Keratinocyte (primary cell): ENCODE results near the gene WNT3. TPM values are rescaled to one million over a fixed set of nuclear protein-coding genes. Genes with fewer than 3 reads are reported as not detected.

ENCODE experiments used
- DNase-seq: peaks from one replicate; pipeline ENCODE4 v3.0.0-alpha.2; 2011; ENCODE audit warnings: low read depth, missing footprints, low spot score
- FAIRE-seq: peaks from 2 replicates; lab custom pipeline; 2011; peaks lifted over from hg19 to GRCh38; lab: Jason Lieb, UNC
- H2AFZ ChIP-seq: 2 replicates; pipeline ENCODE4 v1.6.0; 2012; ENCODE audit warnings: low read length, control low read depth, inconsistent platforms; ENCODE audit not compliant: control insufficient read depth
- H3K27ac ChIP-seq: 2 replicates; pipeline ENCODE4 v1.5.1; 2011; ENCODE audit warnings: low read length; ENCODE audit not compliant: control insufficient read depth, insufficient read depth
- H3K27me3 ChIP-seq: 3 replicates; pipeline ENCODE4 v1.6.0; 2011; ENCODE audit warnings: low read length; ENCODE audit not compliant: control insufficient read depth, insufficient read depth; ENCODE audit errors: extremely low read depth
- H3K36me3 ChIP-seq, 2 experiments: 2 replicates in 1 of 2; 3 replicates in 1 of 2; pipeline ENCODE4 v1.5.1; 2011; ENCODE audit warnings: low read length in 2 of 2, mild to moderate bottlenecking in 1 of 2; ENCODE audit not compliant: control insufficient read depth in 2 of 2, insufficient read depth in 2 of 2; ENCODE audit errors: extremely low read depth in 1 of 2
- H3K4me1 ChIP-seq: 3 replicates; pipeline ENCODE4 v1.5.1; 2011; ENCODE audit warnings: low read length; ENCODE audit not compliant: control insufficient read depth, insufficient read depth; ENCODE audit errors: extremely low read depth
- H3K4me2 ChIP-seq: 3 replicates; pipeline ENCODE4 v1.6.0; 2011; ENCODE audit warnings: low read depth, low read length; ENCODE audit not compliant: control insufficient read depth, insufficient read depth; ENCODE audit errors: extremely low read depth
- H3K4me3 ChIP-seq, 3 experiments: fragments of 200-600 bp in 1 of 3; sonication (generic) in 1 of 3; 2 replicates in 2 of 3; 3 replicates in 1 of 3; pipeline ENCODE4 v1.5.1; 2011 to 2016; ENCODE audit warnings: low read length in 3 of 3, mild to moderate bottlenecking in 3 of 3, control low read depth in 2 of 3, inconsistent platforms in 1 of 3, low read depth in 1 of 3, mixed read lengths in 1 of 3, mixed run types in 1 of 3, moderate library complexity in 1 of 3; ENCODE audit not compliant: control insufficient read depth in 2 of 3, insufficient read depth in 2 of 3; ENCODE audit errors: extremely low read depth in 1 of 3
- H3K79me2 ChIP-seq: 2 replicates; pipeline ENCODE4 v1.6.0; 2012; ENCODE audit warnings: low read length; ENCODE audit not compliant: control insufficient read depth, insufficient read depth
- H3K9ac ChIP-seq: 3 replicates; pipeline ENCODE4 v1.6.0; 2011; ENCODE audit warnings: low read length; ENCODE audit not compliant: control insufficient read depth, insufficient read depth; ENCODE audit errors: extremely low read depth
- H3K9me1 ChIP-seq: 3 replicates; pipeline ENCODE4 v1.6.0; 2011; ENCODE audit warnings: low read length; ENCODE audit not compliant: control insufficient read depth, insufficient read depth; ENCODE audit errors: extremely low read depth
- H3K9me3 ChIP-seq: 2 replicates; pipeline ENCODE4 v1.5.1; 2012; ENCODE audit warnings: low read depth, low read length; ENCODE audit not compliant: control insufficient read depth
- H4K20me1 ChIP-seq: 3 replicates; pipeline ENCODE4 v1.6.0; 2011; ENCODE audit warnings: low read length; ENCODE audit not compliant: control insufficient read depth, insufficient read depth; ENCODE audit errors: extremely low read depth
- CTCF ChIP-seq, 3 experiments: IDR thresholded peaks in 1 of 3; conservative IDR thresholded peaks in 1 of 3; optimal IDR thresholded peaks in 1 of 3; 2 replicates in 2 of 3; 3 replicates in 1 of 3; pipeline versions ENCODE3 to v1.5.1; 2011; ENCODE audit warnings: low read length in 3 of 3, mild to moderate bottlenecking in 3 of 3, moderate library complexity in 2 of 3, control low read depth in 1 of 3, inconsistent platforms in 1 of 3; ENCODE audit not compliant: insufficient read depth in 2 of 3; ENCODE audit errors: extremely low read depth in 1 of 3
- EZH2 ChIP-seq: IDR thresholded peaks from one replicate; pipeline ENCODE4 v1.6.1; 2012; ENCODE audit warnings: inconsistent platforms, mild to moderate bottlenecking, low read length, moderate library complexity
- dilution Hi-C: fragments of 300-500 bp; cut with MboI; formaldehyde crosslinking; loops from one replicate; pipeline ENCODE4 v1.7.0; 2020; ENCODE audit warnings: low sequenced_read_pairs; ENCODE audit not compliant: extremely low pct_ligation_motif_present
- polyA plus RNA-seq, 5 experiments: library from polyadenylated mRNA; depleted of rRNA in 3 of 5; stranded (reverse) in 3 of 5; stranded (forward) in 1 of 5; unstranded in 1 of 5; fragments of >200 nt; gene quantifications; 1 replicate in 1 of 5; 2 replicates in 3 of 5; 3 replicates in 1 of 5; pipeline versions ENCODE4 v1.2.1 to v1.2.3, GENCODE V29; 2011 to 2012; ENCODE audit warnings: missing spikeins in 2 of 5, low read depth in 1 of 5, low replicate concordance in 1 of 5

Gene WNT3
- polyA plus RNA-seq, 1 donor (not counting 4 experiments of a cell fraction or from before 2014, with no cell fraction given) = 1.9 TPM

- H3K9me1 ChIP-seq = no peaks in the 10 kb centered on the region
- H4K20me1 ChIP-seq = no peaks in the 10 kb centered on the region
- H3K9ac ChIP-seq = no peak overlapping the region
- no peak overlapping the region for H3K4me3 ChIP-seq
- no peaks in the 10 kb centered on the region for H3K9me3 ChIP-seq
- no peak for FAIRE-seq
- H3K27me3 ChIP-seq = peaks cover 1% of the 10 kb centered on the region
- no peaks in the 10 kb centered on the region for H3K36me3 ChIP-seq
- no peak for TF ChIP-seq EZH2
- no peak for TF ChIP-seq CTCF (optimal IDR thresholded peaks at IDR 0.05 in 1 of 3, IDR thresholded peaks at IDR 0.05 in 1 of 3, conservative IDR thresholded peaks at IDR 0.05 in 1 of 3; ENCODE audit: extremely low read depth in 1 of 3, insufficient read depth in 2 of 3, low read length in 3 of 3)
- dilution Hi-C loops = no loop called here
- H3K4me2 ChIP-seq = no peak overlapping the region
- H3K4me1 ChIP-seq = peaks cover 18% of the 10 kb centered on the region
- no peaks in the 10 kb centered on the region for H3K79me2 ChIP-seq
- H3K27ac ChIP-seq = no peak overlapping the region
- no peak for DNase-seq
- H2AFZ ChIP-seq = no peak overlapping the region
These were observed 45.3 kb downstream of the WNT3 start for GRCh38 chr17:46773221-46773605.

- no peak for DNase-seq
- Histone ChIP-seq H3K9me3 (no peaks in the 10 kb centered on the region), H3K36me3 (no peaks in the 10 kb centered on the region), H3K9ac (peak overlapping the region; percentile 61), H3K4me2 (peak overlapping the region; percentile 80), H3K79me2 (no peaks in the 10 kb centered on the region), H2AFZ (peak overlapping the region; percentile 63), H3K27ac (peak overlapping the region; percentile 14), H3K27me3 (no peaks in the 10 kb centered on the region), H4K20me1 (no peaks in the 10 kb centered on the region), H3K4me1 (peaks cover 18% of the 10 kb centered on the region), H3K4me3 (peak overlapping the region in 2 of 3 experiments; percentile 44 to 60), H3K9me1 (no peaks in the 10 kb centered on the region)
- peak; percentile 32 for FAIRE-seq
- dilution Hi-C loops = no loop called here
- no peak for TF ChIP-seq CTCF (optimal IDR thresholded peaks at IDR 0.05 in 1 of 3, IDR thresholded peaks at IDR 0.05 in 1 of 3, conservative IDR thresholded peaks at IDR 0.05 in 1 of 3; ENCODE audit: extremely low read depth in 1 of 3, insufficient read depth in 2 of 3, low read length in 3 of 3)
- no peak for TF ChIP-seq EZH2
These were observed 45.8 kb downstream of the WNT3 start for GRCh38 chr17:46772475-46773220.
